ENCODE results near the gene RPL35A.
A peak's percentile ranks its signal among the peaks of the same experiment; 100 is the strongest.

Gene RPL35A

DNA sequence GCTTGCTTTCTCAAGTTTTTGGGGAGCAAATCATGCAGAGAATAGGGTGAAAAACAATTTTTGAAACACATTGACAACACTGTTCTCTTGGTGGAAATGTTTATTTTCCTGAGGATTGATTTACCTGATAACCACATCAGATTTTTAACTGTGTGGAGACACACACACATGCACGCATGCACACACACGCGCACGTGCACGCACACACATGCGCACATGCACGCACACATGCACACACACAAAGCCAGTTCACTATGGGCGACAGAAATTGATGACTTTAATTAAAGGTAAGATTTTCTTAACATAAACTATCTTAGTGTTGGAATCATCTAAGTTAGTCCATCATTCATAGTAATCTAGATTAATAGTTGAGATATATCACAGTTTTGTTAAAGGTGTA, 25.3 kb downstream of the RPL35A start:
- Histone ChIP-seq H3K27ac (no peak overlapping the region), H3K4me2 (ENCODE audit: low read length) (no peak overlapping the region), H3K4me3 (ENCODE audit: low read depth, low read length) (no peak overlapping the region)

DNA sequence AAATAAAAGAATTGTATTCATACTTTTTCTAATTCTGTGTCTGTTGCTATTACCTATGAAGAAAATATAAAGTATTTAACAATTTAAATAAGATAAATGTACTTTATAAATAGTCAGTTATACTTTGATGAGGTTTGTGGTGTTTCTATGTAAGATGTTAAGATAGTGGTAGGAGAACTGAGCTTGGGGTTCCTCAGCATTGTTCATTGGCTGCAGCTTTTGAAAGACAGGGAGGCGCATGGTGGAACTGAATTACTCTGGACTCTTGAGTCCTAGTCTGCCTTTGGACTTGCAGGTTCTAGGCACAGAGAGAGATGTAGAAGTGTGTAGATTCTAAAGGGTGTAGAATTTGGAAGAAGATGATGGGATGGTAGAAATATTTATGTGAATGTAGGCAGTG, 33.1 kb downstream of the RPL35A start:
- TF ChIP-seq, protein P1, sequence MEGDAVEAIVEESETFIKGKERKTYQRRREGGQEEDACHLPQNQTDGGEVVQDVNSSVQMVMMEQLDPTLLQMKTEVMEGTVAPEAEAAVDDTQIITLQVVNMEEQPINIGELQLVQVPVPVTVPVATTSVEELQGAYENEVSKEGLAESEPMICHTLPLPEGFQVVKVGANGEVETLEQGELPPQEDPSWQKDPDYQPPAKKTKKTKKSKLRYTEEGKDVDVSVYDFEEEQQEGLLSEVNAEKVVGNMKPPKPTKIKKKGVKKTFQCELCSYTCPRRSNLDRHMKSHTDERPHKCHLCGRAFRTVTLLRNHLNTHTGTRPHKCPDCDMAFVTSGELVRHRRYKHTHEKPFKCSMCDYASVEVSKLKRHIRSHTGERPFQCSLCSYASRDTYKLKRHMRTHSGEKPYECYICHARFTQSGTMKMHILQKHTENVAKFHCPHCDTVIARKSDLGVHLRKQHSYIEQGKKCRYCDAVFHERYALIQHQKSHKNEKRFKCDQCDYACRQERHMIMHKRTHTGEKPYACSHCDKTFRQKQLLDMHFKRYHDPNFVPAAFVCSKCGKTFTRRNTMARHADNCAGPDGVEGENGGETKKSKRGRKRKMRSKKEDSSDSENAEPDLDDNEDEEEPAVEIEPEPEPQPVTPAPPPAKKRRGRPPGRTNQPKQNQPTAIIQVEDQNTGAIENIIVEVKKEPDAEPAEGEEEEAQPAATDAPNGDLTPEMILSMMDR (IDR thresholded peaks at IDR 0.05) = no peak

More for the DNA sequence above, 25.3 kb downstream of the RPL35A start:
- Histone ChIP-seq H3K9ac (no peak overlapping the region), H3K9me3 (ENCODE audit: control insufficient read depth, low read length) (no peaks in the 10 kb centered on the region), H3K36me3 (ENCODE audit: control insufficient read depth, insufficient read depth, low read length) (no peaks in the 10 kb centered on the region), H3K79me2 (no peaks in the 10 kb centered on the region), H3K4me1 (no peaks in the 10 kb centered on the region), H2AFZ (no peak overlapping the region), H3K27me3 (ENCODE audit: control insufficient read depth, insufficient read depth, low read length) (no peaks in the 10 kb centered on the region)
- TF ChIP-seq, protein P1 (IDR thresholded peaks at IDR 0.05) = no peak

DNA sequence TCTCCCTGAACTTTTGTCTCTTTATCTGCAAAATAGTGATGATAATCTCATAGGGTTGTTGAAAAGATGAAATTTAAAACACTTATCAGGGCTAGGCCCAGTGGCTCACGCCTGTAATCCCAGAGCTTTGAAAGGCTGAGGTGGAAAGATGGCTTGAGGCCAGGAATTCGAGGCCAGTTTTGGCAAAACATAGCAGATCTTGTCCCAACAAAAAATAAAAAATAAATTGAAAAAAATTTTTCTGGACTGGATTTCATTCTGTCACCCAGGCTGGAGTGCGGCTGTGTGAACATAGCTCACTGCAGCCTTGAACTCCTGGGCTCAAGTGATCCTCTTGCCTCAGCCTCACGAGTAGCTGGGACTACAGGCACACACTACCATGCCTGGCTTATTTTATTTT, 39.7 kb downstream of the RPL35A start:
- H3K9ac ChIP-seq = no peak overlapping the region
- no peaks in the 10 kb centered on the region for H3K79me2 ChIP-seq
- H3K36me3 ChIP-seq (ENCODE audit: control insufficient read depth, insufficient read depth, low read length) = no peaks in the 10 kb centered on the region
- no peaks in the 10 kb centered on the region for H3K27me3 ChIP-seq (ENCODE audit: control insufficient read depth, insufficient read depth, low read length)
- no peaks in the 10 kb centered on the region for H3K9me3 ChIP-seq (ENCODE audit: control insufficient read depth, low read length)
- H3K4me3 ChIP-seq (ENCODE audit: low read depth, low read length) = no peak overlapping the region
- peak overlapping the region; percentile 4 for H3K27ac ChIP-seq
- H3K4me2 ChIP-seq (ENCODE audit: low read length) = no peak overlapping the region
- H2AFZ ChIP-seq = peak overlapping the region; percentile 61
- TF ChIP-seq, protein P1 (IDR thresholded peaks at IDR 0.05) = no peak
- peaks cover 6% of the 10 kb centered on the region for H3K4me1 ChIP-seq

More for the DNA sequence above, 33.1 kb downstream of the RPL35A start:
- Histone ChIP-seq H3K4me2 (ENCODE audit: low read length) (no peak overlapping the region), H2AFZ (no peak overlapping the region), H3K79me2 (no peaks in the 10 kb centered on the region), H3K36me3 (ENCODE audit: control insufficient read depth, insufficient read depth, low read length) (no peaks in the 10 kb centered on the region), H3K27ac (no peak overlapping the region), H3K9me3 (ENCODE audit: control insufficient read depth, low read length) (no peaks in the 10 kb centered on the region), H3K4me3 (ENCODE audit: low read depth, low read length) (no peak overlapping the region), H3K4me1 (no peaks in the 10 kb centered on the region), H3K9ac (no peak overlapping the region), H3K27me3 (ENCODE audit: control insufficient read depth, insufficient read depth, low read length) (no peaks in the 10 kb centered on the region)

DNA sequence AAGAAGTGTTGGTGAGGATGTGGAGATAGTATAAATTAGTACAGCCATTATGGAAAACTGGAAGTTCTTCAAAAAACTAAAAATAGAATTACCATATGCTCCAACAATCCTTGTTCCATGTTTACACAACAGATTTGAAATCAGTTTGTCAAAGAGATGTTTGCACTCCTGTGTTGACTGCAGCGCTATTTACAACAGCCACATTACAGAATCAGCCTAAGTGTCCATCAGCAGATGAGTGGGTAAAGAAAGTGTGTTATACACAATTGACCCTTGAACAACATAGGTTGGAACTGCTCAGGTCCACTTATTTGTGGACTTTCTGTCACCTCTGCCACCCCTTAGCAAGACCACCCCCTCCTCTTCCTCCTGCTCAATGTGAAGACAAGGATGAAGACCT, 44.7 kb downstream of the RPL35A start:
- TF ChIP-seq, protein P1 (IDR thresholded peaks at IDR 0.05) = no peak
- Histone ChIP-seq H3K9ac (no peak overlapping the region), H3K9me3 (ENCODE audit: control insufficient read depth, low read length) (no peaks in the 10 kb centered on the region)

DNA sequence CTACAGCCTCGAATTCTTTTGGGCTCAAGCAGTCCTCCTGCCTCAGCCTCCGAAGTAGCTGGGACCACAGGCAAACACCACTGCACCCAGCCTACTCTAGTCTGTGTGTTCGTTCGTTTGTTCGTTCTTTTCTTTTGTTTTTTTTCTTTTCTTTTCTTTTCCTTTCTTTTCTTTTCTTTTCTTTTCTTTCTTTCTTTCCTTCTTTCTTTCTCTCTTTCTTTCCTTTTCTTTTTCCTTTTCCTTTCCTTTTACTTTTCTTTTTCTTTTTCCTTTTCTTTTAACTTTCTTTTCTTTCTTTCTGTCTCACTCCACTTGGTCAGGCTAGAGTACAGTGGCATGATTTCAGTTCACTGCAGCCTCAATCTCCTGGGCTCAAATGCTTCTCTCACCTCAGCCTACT, 46.9 kb downstream of the RPL35A start:
- no peaks in the 10 kb centered on the region for H3K27me3 ChIP-seq (ENCODE audit: control insufficient read depth, insufficient read depth, low read length)
- H3K36me3 ChIP-seq (ENCODE audit: control insufficient read depth, insufficient read depth, low read length) = no peaks in the 10 kb centered on the region
- TF ChIP-seq, protein P1 (IDR thresholded peaks at IDR 0.05) = no peak
- H3K4me1 ChIP-seq = no peaks in the 10 kb centered on the region
- H3K4me2 ChIP-seq (ENCODE audit: low read length) = no peak overlapping the region
- no peaks in the 10 kb centered on the region for H3K79me2 ChIP-seq
- no peak overlapping the region for H3K4me3 ChIP-seq (ENCODE audit: low read depth, low read length)
- no peaks in the 10 kb centered on the region for H3K9me3 ChIP-seq (ENCODE audit: control insufficient read depth, low read length)
- H3K9ac ChIP-seq = no peak overlapping the region
- no peak overlapping the region for H3K27ac ChIP-seq
- H2AFZ ChIP-seq = no peak overlapping the region

More for the DNA sequence above, 44.7 kb downstream of the RPL35A start:
- no peaks in the 10 kb centered on the region for H3K79me2 ChIP-seq
- no peak overlapping the region for H3K4me3 ChIP-seq (ENCODE audit: low read depth, low read length)
- no peak overlapping the region for H3K4me2 ChIP-seq (ENCODE audit: low read length)
- H3K27me3 ChIP-seq (ENCODE audit: control insufficient read depth, insufficient read depth, low read length) = no peaks in the 10 kb centered on the region
- H3K4me1 ChIP-seq = no peaks in the 10 kb centered on the region
- no peak overlapping the region for H2AFZ ChIP-seq
- no peak overlapping the region for H3K27ac ChIP-seq
- H3K36me3 ChIP-seq (ENCODE audit: control insufficient read depth, insufficient read depth, low read length) = no peaks in the 10 kb centered on the region
